ACC112 (cell line): Measurements from ENCODE around the gene TAS1R3.
A peak's percentile ranks its signal among the peaks of the same experiment; 100 is the strongest.

Experiments
- H2AFZ ChIP-seq: fragments of 200-600 bp; sonication (generic); one replicate; pipeline ENCODE4 v1.6.0; 2017; ENCODE audit warnings: antibody characterized with exemption, low read length; ENCODE audit not compliant: unreplicated experiment
- H3K27ac ChIP-seq: fragments of 200-600 bp; sonication (generic); 2 replicates; pipeline ENCODE4 v1.5.1; 2014; ENCODE audit warnings: low read depth, mild to moderate bottlenecking, antibody characterized with exemption, low read length, moderate library complexity
- H3K27me3 ChIP-seq: fragments of 200-600 bp; sonication (generic); 2 replicates; pipeline ENCODE4 v1.6.1; 2014; ENCODE audit warnings: mild to moderate bottlenecking, antibody characterized with exemption, low read length, moderate library complexity, mixed read lengths; ENCODE audit not compliant: insufficient read depth
- H3K36me3 ChIP-seq: fragments of 200-600 bp; sonication (generic); 2 replicates; pipeline ENCODE4 v1.6.1; 2016; ENCODE audit warnings: mild to moderate bottlenecking, antibody characterized with exemption, low read length, moderate library complexity, mixed read lengths; ENCODE audit not compliant: insufficient read depth
- H3K4me1 ChIP-seq: fragments of 200-600 bp; sonication (generic); one replicate; pipeline ENCODE4 v1.6.1; 2016; ENCODE audit warnings: low read length, mixed read lengths; ENCODE audit not compliant: insufficient read depth, unreplicated experiment, control insufficient read depth
- H3K4me3 ChIP-seq: fragments of 200-600 bp; sonication (generic); 2 replicates; pipeline ENCODE4 v1.5.1; 2014; ENCODE audit warnings: mild to moderate bottlenecking, low read depth, low read length
- H3K79me2 ChIP-seq: fragments of 200-600 bp; sonication (generic); one replicate; pipeline ENCODE4 v1.6.0; 2016; ENCODE audit warnings: low read length; ENCODE audit not compliant: control insufficient read depth, unreplicated experiment, insufficient read depth

Gene TAS1R3

DNA sequence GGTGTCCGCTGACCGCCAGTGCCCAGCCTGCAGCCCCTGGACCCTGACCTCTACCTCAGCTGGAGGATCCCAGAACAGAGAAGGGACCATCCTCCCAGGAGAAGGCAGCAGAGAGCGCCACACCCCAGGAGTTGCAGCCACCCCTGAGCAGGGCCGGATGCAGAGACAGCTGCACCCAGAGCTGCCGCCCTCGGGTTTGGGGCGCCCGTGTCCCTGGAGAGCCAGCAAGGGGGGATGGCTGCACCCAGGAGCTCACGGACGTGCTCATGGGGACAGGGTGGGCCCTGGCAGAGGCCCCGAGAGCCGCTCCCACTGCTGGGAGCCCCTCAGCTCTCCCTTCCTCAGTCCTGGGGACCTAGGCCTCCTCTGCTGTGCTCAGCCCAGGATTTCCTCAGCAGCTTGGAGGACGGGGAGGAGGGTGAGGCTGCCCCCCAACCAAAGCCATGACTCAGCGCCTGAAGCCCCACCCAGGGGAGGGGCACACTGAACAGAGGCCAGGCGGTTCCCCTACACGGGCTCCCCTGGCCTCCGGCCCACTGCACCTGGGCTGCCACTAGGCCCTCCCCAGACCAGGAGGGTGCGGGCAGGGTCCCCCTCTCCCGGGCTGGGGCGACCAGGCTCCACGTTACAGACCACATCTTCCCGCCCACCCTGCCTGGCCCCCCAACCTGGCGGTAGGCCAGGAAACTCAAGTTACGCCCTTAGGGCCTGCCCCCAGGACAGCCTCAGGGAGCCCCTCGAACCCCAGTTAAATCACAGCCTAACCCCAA lies 25.6 kb upstream of the TAS1R3 start:
- Histone ChIP-seq H2AFZ (no peak overlapping the region), H3K79me2 (peaks cover 40% of the 10 kb centered on the region), H3K4me3 (peak overlapping the region; percentile 99), H3K27ac (peak overlapping the region; percentile 57), H3K27me3 (no peaks in the 10 kb centered on the region), H3K4me1 (peaks cover 37% of the 10 kb centered on the region), H3K36me3 (no peaks in the 10 kb centered on the region)

DNA sequence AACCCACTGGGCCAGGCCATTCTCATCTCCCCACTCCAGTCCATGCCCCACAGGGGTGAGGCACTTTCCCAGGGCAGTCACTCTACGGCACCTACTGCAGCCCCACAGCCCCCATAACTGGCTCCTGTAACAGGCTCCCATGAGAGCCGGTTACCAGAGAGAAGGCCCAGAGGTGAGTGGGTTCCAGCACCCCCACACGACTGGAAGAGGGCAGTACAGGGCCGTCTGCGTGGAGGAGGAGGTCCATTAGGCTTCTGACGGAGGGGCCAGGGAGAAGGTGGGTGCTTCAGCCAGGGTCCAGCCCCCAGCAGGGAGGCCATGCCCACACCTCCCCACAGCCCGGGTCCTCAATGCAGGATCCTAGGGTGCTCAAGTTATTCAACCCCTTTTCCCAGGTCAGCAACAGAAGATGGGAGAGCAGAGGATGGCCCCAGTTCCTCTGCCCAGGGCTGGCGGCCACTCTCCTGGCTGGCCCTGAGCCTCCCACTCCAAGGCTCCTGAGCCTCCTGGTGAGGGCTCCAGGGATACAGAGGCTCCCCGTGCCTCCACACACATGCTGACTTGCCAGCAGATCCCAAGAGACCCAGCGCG lies 24.9 kb upstream of the TAS1R3 start:
- no peaks in the 10 kb centered on the region for H3K27me3 ChIP-seq
- H3K27ac ChIP-seq = peak overlapping the region; percentile 57
- H3K36me3 ChIP-seq = no peaks in the 10 kb centered on the region
- H3K4me1 ChIP-seq = peaks cover 37% of the 10 kb centered on the region
- H2AFZ ChIP-seq = no peak overlapping the region
- H3K79me2 ChIP-seq = peaks cover 40% of the 10 kb centered on the region
- H3K4me3 ChIP-seq = peak overlapping the region; percentile 99

DNA sequence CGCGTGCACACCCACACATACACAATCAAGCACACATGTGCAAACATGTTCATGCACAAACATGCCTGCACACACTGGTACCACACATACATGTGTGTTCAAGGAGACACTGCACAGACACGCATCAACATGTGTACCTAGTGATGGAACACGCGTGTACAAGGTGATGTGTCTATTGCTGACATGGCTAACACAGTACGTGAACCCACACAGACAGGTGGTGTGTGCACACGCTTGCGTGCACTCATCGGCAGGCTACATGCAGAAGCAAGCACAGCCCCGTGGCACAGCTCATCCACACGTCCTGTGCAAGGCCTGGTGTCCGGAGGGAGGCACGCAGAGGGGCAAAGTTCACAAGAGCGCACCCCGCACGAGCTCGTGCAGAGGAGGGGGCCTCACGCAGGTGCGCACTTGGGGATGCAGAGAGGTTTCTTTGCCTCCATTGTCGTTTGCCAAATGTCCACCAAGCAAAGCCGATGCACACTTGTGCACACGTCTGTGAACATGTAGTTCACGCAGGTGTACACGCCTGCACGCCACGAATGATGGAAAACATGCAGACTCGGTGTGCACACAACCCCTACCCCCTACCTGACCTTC lies 24.3 kb upstream of the TAS1R3 start:
- peak overlapping the region; percentile 99 for H3K4me3 ChIP-seq
- peaks cover 40% of the 10 kb centered on the region for H3K79me2 ChIP-seq
- H2AFZ ChIP-seq = peak overlapping the region; percentile 69
- H3K4me1 ChIP-seq = peaks cover 37% of the 10 kb centered on the region
- no peak overlapping the region for H3K27ac ChIP-seq
- H3K36me3 ChIP-seq = 0 out of 2 replicates have a peak, but pooled peaks cover 4% of the 10 kb centered on the region
- no peaks in the 10 kb centered on the region for H3K27me3 ChIP-seq

DNA sequence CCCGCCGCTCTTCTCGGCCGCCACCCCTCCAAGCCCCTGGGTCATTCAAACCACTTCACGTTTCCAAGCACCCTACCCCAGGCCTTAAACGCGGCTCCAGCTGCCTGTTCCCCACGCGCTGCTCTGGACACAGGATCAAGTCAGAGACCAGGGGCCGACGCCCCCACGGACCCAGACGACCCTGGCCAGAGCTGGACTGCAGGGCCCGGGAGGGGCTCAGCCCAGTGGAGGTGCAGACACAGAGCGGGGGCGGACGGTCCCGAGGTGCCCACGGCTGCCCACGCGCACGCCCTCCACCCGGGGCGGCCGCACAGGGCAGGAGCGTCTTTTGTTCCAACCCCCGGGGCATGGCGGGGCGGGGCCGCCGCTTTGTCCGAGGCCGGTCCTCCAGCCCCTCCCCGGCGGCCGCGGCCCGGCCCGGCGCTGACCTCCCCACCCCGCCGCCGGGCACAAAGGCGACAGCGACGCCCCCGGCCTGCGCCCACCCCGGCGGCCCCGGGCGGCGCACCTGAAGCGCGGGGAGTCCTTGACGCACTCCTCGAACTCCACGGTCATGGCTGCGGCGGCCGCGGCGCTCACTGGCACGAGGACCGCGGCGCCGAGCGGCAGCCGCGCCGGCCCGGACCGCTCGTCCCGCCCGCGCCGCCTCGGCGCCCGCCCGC lies 23.7 kb upstream of the TAS1R3 start:
- Histone ChIP-seq H3K36me3 (0 out of 2 replicates have a peak, but pooled peaks cover 4% of the 10 kb centered on the region), H3K27ac (peak overlapping the region; percentile 54; the same call in 1 of the 2 replicates), H3K4me3 (peak overlapping the region; percentile 99), H3K4me1 (peaks cover 37% of the 10 kb centered on the region), H3K79me2 (peaks cover 40% of the 10 kb centered on the region), H2AFZ (peak overlapping the region; percentile 69), H3K27me3 (no peaks in the 10 kb centered on the region)

DNA sequence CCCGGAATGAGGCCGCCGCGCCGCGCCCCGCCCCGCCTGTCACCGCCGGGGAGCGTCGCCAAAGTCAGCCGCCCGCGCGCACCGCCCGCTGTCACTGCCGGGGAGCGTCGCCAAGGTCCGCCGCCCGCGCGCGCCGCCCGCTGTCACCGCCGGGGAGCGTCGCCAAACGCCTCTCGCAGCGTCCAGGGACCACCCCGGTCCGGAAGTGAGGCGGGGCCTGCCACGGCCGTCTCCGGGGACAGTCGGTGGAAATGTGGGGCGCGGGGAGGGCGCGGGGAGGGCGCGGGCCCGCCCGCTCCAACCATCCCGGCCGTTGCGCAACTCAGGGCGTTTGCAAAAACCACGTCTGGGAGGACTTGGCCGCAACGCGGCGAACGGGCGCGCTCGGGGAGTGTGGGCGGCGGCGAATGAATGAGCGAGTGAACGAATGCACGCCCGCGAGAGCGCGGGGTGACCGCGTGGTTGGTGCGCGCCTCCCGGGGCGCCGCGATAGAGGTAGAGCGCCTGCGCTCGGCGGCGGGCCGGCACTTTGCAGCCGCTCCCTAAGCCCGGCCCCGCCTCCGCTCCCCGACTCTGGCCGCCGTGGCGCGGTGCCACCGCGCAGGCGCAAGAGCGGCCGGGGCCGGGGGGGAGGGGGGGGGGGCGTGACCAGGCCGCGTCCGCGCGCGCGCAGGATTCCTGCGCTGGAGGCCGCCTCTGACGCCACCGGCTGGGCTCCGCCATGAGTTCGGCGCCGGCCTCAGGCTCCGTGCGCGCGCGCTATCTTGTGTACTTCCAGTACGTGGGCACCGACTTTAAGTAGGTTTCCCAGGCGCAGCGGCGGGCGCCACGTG lies 22.9 kb upstream of the TAS1R3 start, which contains the start of the genes ACAP3 and PUSL1:
TSS of gene ACAP3 (minus strand) at position 8 of the 833 bp plus-strand sequence. CDS start 115 bp downstream, outside the sequence.
TSS of gene PUSL1 (plus strand) at position 675 of the 833 bp plus-strand sequence. CDS start at position 722, 47 bp downstream.
- Histone ChIP-seq H3K27ac (peak within 1 kb of the TSS; percentile 83), H3K79me2 (peaks cover 38% of the 10 kb centered on the region), H2AFZ (peak within 1 kb of the TSS; percentile 76), H3K27me3 (no peaks in the 10 kb centered on the region), H3K4me1 (peaks cover 37% of the 10 kb centered on the region), H3K36me3 (peaks cover 5% of the 10 kb centered on the region; the same call in 1 of the 2 replicates), H3K4me3 (peak within 1 kb of the TSS; percentile 99)

DNA sequence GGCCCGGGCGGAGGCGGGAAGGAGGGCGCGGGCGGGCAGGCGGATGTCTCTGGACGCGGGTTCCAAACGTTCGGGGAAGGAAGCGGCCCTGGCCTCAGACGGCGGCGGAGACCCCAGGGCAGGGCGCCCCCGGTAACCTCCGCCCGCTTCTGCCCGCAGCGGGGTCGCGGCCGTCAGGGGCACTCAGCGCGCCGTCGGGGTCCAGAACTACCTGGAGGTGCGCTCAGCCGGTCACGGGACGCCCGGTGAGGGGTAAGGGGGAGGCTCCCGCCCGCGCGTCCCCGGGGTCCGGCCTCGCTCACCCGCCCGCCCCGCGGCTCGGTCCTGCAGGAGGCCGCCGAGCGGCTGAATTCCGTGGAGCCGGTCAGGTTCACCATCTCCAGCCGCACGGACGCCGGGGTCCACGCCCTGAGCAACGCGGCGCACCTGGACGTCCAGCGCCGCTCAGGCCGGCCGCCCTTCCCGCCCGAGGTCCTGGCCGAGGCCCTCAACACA lies 22.3 kb upstream of the TAS1R3 start:
- H3K4me3 ChIP-seq = peak overlapping the region; percentile 92
- H3K79me2 ChIP-seq = peaks cover 33% of the 10 kb centered on the region
- peaks cover 10% of the 10 kb centered on the region; the same call in 1 of the 2 replicates for H3K36me3 ChIP-seq
- no peaks in the 10 kb centered on the region for H3K27me3 ChIP-seq
- H3K4me1 ChIP-seq = peaks cover 37% of the 10 kb centered on the region
- H2AFZ ChIP-seq = no peak overlapping the region
- peak overlapping the region; percentile 73 for H3K27ac ChIP-seq

DNA sequence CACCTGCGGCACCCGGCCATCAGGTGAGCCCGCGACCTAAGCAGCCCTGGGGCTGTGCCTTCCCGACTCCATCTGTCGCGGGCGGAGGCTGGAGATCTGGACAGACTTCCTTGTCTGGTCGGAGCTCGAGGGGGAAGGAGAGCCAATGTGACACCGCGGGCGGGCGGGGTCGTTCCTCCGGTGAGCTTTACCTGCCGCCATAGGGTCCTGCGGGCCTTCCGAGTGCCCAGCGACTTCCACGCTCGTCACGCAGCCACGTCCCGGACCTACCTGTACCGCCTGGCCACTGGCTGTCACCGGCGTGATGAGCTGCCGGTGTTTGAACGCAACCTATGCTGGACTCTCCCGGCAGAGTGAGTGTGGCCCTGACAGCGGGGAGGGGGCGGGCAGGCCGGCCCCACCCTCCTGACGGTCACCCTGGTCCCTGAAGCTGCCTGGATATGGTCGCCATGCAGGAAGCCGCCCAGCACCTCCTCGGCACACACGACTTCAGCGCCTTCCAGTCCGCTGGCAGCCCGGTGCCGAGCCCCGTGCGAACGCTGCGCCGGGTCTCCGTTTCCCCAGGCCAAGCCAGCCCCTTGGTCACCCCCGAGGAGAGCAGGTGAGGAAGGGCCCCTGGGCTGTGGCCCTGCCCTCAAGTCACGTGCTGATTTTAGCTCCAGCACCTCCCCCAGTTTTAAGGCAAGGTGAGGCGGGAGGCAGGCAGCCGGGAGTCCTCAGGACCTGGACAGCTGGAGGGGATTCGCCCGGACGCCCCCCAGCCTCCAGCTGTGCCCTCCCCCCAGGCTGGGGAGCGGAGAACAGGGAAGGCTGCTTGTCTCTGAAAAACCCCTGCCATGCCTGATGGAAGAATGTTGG lies 21.6 kb upstream of the TAS1R3 start:
- H2AFZ ChIP-seq = no peak overlapping the region
- H3K4me1 ChIP-seq = peaks cover 36% of the 10 kb centered on the region
- peak overlapping the region; percentile 73; the same call in 1 of the 2 replicates for H3K27ac ChIP-seq
- H3K4me3 ChIP-seq = peak overlapping the region; percentile 92
- no peaks in the 10 kb centered on the region for H3K27me3 ChIP-seq
- H3K36me3 ChIP-seq = peaks cover 10% of the 10 kb centered on the region; the same call in 1 of the 2 replicates
- H3K79me2 ChIP-seq = peaks cover 31% of the 10 kb centered on the region

DNA sequence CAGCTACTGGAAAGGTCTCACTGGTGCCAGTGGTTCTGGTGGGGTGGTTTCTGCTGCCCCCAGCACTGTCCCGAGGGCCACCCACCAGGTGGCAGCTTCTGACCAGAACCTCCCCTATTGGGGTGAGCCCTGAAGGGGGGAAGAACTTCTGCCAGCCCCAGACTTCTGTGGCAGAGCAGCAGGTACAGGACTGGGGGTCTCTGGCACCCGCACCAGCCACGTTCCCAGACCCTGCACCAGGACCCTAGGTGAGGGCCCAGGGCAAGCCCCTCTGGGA lies 21.0 kb upstream of the TAS1R3 start:
- Histone ChIP-seq H3K4me3 (peak overlapping the region; percentile 92; the same call in 1 of the 2 replicates), H2AFZ (no peak overlapping the region), H3K4me1 (peaks cover 30% of the 10 kb centered on the region), H3K79me2 (peaks cover 30% of the 10 kb centered on the region), H3K27me3 (no peaks in the 10 kb centered on the region), H3K36me3 (peaks cover 11% of the 10 kb centered on the region; the same call in 1 of the 2 replicates), H3K27ac (no peak overlapping the region)

DNA sequence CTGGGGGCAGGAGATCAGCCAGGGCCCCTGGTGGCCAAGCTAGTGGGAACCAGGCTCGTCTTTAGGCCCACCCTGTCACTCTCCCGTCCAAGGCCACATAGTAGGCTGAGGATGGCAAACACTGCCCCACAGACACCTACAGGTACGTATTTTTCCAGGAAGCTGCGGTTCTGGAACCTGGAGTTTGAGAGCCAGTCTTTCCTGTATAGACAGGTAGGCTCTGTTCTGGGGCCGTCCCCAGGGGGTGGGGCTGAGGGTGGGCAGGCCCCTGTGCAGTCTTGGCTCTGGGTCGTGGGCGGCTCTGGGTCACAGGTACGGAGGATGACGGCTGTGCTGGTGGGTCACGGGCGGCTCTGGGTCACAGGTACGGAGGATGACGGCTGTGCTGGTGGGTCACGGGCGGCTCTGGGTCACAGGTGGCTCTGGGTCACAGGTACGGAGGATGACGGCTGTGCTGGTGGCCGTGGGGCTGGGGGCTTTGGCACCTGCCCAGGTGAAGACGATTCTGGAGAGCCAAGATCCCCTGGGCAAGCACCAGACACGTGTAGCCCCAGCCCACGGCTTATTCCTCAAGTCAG lies 20.5 kb upstream of the TAS1R3 start:
- no peak overlapping the region for H3K27ac ChIP-seq
- H3K79me2 ChIP-seq = peaks cover 34% of the 10 kb centered on the region
- H3K4me3 ChIP-seq = no peak overlapping the region; the same call in 1 of the 2 replicates
- no peaks in the 10 kb centered on the region for H3K27me3 ChIP-seq
- H3K4me1 ChIP-seq = peaks cover 25% of the 10 kb centered on the region
- H3K36me3 ChIP-seq = peaks cover 14% of the 10 kb centered on the region; the same call in 1 of the 2 replicates
- H2AFZ ChIP-seq = no peak overlapping the region
